ENCODE measurements around the gene BEND5.

DNA sequence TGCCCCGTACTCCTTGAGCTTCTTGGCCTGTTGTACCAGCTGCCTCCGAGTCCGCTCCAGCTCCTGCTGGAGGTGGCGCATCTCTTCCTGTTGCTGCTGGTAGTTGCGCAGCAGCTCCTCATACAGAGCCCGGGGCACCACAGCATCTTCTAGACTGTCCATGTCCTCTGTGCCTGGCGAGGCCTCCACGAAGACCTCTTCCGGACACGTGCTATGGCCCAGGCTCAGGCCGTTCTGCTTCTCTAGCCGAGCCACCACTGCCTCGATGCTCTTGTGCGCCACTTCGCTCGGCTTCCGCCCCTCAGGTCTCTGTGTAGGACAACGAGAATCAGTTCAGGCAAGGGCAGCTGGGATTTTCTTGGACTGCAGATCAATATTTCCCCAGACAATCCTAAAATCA, 17.7 kb downstream of the BEND5 start:
- no peak for TF ChIP-seq EZH2phosphoT487 (IDR thresholded peaks at IDR 0.05; ENCODE audit: insufficient read depth, low read depth)
- TF ChIP-seq EZH2 (IDR thresholded peaks at IDR 0.05; ENCODE audit: insufficient read depth, poor library complexity, severe bottlenecking): no peak

Measured in GM23248 (cell line).